Caco-2 (cell line): ENCODE results near the gene GOLGA8O. TPM values are rescaled to one million over a fixed set of nuclear protein-coding genes. Genes with fewer than 3 reads are reported as not detected.
"Not testable (repeated sequence)": the region's sequence is repeated elsewhere in the genome, so short reads cannot be mapped to it uniquely, and the experiment has no call there.

Experiments used
- Bru-seq: library from RNA; stranded (reverse); fragments of 400-500 nt; gene quantifications from one replicate; lab custom pipeline; 2021; lab: Mats Ljungman, UMichigan
- BruChase-seq, 2 experiments: library from RNA; stranded (reverse); fragments of 400-500 nt; gene quantifications; one replicate each; lab custom pipeline; 2021; lab: Mats Ljungman, UMichigan
- BruUV-seq: library from RNA; stranded (reverse); fragments of 400-500 nt; replicated peaks from 2 replicates; lab custom pipeline; 2021; lab: Mats Ljungman, UMichigan
- CTCF ChIA-PET: fragments of 300-600 bp; sonication (Branson Sonifier 250); formaldehyde crosslinking; loops from one replicate; lab custom pipeline; 2022; ENCODE audit warnings: antibody characterized with exemption; lab: Charles Lee
- POLR2A ChIA-PET: fragments of 300-600 bp; sonication (Branson Sonifier 250); formaldehyde crosslinking; loops from one replicate; lab custom pipeline; 2022; ENCODE audit warnings: antibody characterized with exemption; lab: Charles Lee
- DNase-seq, 2 experiments: peaks; one replicate each; pipeline versions ENCODE4 v3.0.0 to v3.0.0-alpha.2; 2020 to 2022
- H3K27me3 ChIP-seq: replicated peaks from 2 replicates; pipeline ENCODE4 v1.6.0; 2011; ENCODE audit warnings: low read length; ENCODE audit not compliant: control insufficient read depth, insufficient read depth
- H3K36me3 ChIP-seq: 2 replicates; pipeline ENCODE4 v1.5.1; 2011; ENCODE audit warnings: low read length; ENCODE audit not compliant: control insufficient read depth, insufficient read depth
- H3K4me1 ChIP-seq: fragments of 250-450 bp; sonication (Bioruptor Pico); 2 replicates; pipeline ENCODE4 v1.5.1; 2020; ENCODE audit warnings: mild to moderate bottlenecking
- H3K4me3 ChIP-seq: 2 replicates; pipeline ENCODE4 v1.5.1; 2011; ENCODE audit warnings: low read depth, mild to moderate bottlenecking, control low read depth, low read length
- H3K9me3 ChIP-seq: fragments of 250-450 bp; sonication (Bioruptor Pico); 2 replicates; pipeline ENCODE4 v1.5.1; 2020; ENCODE audit warnings: mild to moderate bottlenecking, moderate library complexity
- H3K27ac Mint-ChIP-seq: one replicate; pipeline ENCODE4 v1.8.0; 2022; ENCODE audit warnings: mixed read lengths; ENCODE audit not compliant: unreplicated experiment
- H3K27me3 Mint-ChIP-seq: one replicate; pipeline ENCODE4 v1.8.0; 2022; ENCODE audit warnings: mixed read lengths; ENCODE audit not compliant: insufficient read depth, unreplicated experiment
- H3K36me3 Mint-ChIP-seq: one replicate; pipeline ENCODE4 v1.8.0; 2022; ENCODE audit warnings: mild to moderate bottlenecking, mixed read lengths; ENCODE audit not compliant: insufficient read depth, unreplicated experiment
- H3K4me1 Mint-ChIP-seq: one replicate; pipeline ENCODE4 v1.8.0; 2022; ENCODE audit warnings: low read depth, mixed read lengths; ENCODE audit not compliant: unreplicated experiment
- H3K4me3 Mint-ChIP-seq: one replicate; pipeline ENCODE4 v1.8.0; 2022; ENCODE audit warnings: mild to moderate bottlenecking, moderate library complexity, mixed read lengths; ENCODE audit not compliant: unreplicated experiment
- H3K9me3 Mint-ChIP-seq: one replicate; pipeline ENCODE4 v1.8.0; 2022; ENCODE audit warnings: mixed read lengths; ENCODE audit not compliant: unreplicated experiment
- intact Hi-C: fragments of 100-400 bp; cut with micrococcal nuclease; formaldehyde crosslinking; loops from one replicate; pipeline ENCODE4 v1.10.0; 2022; ENCODE audit not compliant: unreplicated experiment
- long read RNA-seq: library from polyadenylated mRNA; stranded (forward); transcript quantifications from one replicate; pipeline ENCODE4 v2.0.0, GENCODE V29; 2022
- total RNA-seq: library from RNA; stranded (reverse); gene quantifications from 2 replicates; pipeline ENCODE4 v1.2.3, GENCODE V29; 2022

Gene GOLGA8O, protein sequence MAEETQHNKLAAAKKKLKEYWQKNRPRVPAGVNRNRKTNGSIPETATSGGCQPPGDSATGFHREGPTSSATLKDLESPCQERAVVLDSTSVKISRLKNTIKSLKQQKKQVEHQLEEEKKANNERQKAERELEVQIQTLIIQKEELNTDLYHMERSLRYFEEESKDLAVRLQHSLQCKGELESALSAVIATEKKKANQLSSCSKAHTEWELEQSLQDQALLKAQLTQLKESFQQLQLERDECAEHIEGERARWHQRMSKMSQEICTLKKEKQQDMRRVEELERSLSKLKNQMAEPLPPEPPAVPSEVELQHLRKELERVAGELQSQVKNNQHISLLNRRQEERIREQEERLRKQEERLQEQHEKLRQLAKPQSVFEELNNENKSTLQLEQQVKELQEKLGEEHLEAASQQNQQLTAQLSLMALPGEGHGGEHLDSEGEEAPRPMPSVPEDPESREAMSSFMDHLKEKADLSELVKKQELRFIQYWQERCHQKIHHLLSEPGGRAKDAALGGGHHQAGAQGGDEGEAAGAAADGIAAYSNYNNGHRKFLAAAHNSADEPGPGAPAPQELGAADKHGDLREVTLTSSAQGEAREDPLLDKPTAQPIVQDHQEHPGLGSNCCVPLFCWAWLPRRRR
- total RNA-seq: not detected in 2 replicates
- not detected for Bru-seq, nascent RNA
- BruChase-seq, experiment 1, labeled RNA remaining after a 2-hour chase: percentile 2 among the genes with signal in this experiment
- percentile 7 among the genes with signal in this experiment for BruChase-seq, experiment 2, labeled RNA remaining after a 6-hour chase
- long read RNA-seq: 0 reads

- H3K36me3 Mint-ChIP-seq, POLR2A ChIA-PET, DNase-seq, H3K27me3 ChIP-seq, intact Hi-C loops, H3K4me3 Mint-ChIP-seq, H3K36me3 ChIP-seq, H3K4me3 ChIP-seq, H3K27ac Mint-ChIP-seq, H3K9me3 ChIP-seq, H3K27me3 Mint-ChIP-seq, H3K4me1 Mint-ChIP-seq, CTCF ChIA-PET, H3K9me3 Mint-ChIP-seq, BruUV-seq, H3K4me1 ChIP-seq: not testable (repeated sequence)
These were observed at the start of gene GOLGA8O for GRCh38 chr15:32455534-32455933. Gene GOLGA8O, minus strand, starts transcription at chr15:32455634. Its CDS starts 98 bp downstream, at chr15:32455536.

GRCh38 chr15:32504152-32504811, 48.8 kb upstream of the GOLGA8O start:
- H3K4me1 ChIP-seq, H3K9me3 Mint-ChIP-seq, intact Hi-C loops, H3K27ac Mint-ChIP-seq, BruUV-seq, H3K9me3 ChIP-seq, H3K4me3 Mint-ChIP-seq, CTCF ChIA-PET, H3K4me1 Mint-ChIP-seq, H3K27me3 Mint-ChIP-seq, H3K36me3 Mint-ChIP-seq, DNase-seq, H3K27me3 ChIP-seq, H3K4me3 ChIP-seq, H3K36me3 ChIP-seq, POLR2A ChIA-PET: not testable (repeated sequence)

- H3K4me3 Mint-ChIP-seq, H3K27me3 Mint-ChIP-seq, CTCF ChIA-PET: not testable (repeated sequence)
These were observed 47.5 kb upstream of the GOLGA8O start for GRCh38 chr15:32502946-32503345.

GRCh38 chr15:32492768-32493167, 37.3 kb upstream of the GOLGA8O start:
- H3K27me3 ChIP-seq, H3K4me3 Mint-ChIP-seq, POLR2A ChIA-PET, H3K4me3 ChIP-seq, H3K36me3 Mint-ChIP-seq, DNase-seq, CTCF ChIA-PET, H3K9me3 Mint-ChIP-seq, H3K36me3 ChIP-seq, BruUV-seq, H3K27me3 Mint-ChIP-seq, intact Hi-C loops, H3K27ac Mint-ChIP-seq, H3K4me1 Mint-ChIP-seq, H3K4me1 ChIP-seq, H3K9me3 ChIP-seq: not testable (repeated sequence)

More at GRCh38 chr15:32502946-32503345, 47.5 kb upstream of the GOLGA8O start:
- H3K36me3 ChIP-seq, H3K36me3 Mint-ChIP-seq, BruUV-seq, intact Hi-C loops, H3K4me1 ChIP-seq, H3K27ac Mint-ChIP-seq, H3K9me3 Mint-ChIP-seq, H3K4me3 ChIP-seq, DNase-seq, H3K9me3 ChIP-seq, POLR2A ChIA-PET, H3K27me3 ChIP-seq, H3K4me1 Mint-ChIP-seq: not testable (repeated sequence)

- H3K9me3 Mint-ChIP-seq, BruUV-seq, intact Hi-C loops, H3K4me1 ChIP-seq, H3K4me3 Mint-ChIP-seq, H3K27ac Mint-ChIP-seq, H3K36me3 Mint-ChIP-seq, H3K27me3 Mint-ChIP-seq, H3K9me3 ChIP-seq, DNase-seq, POLR2A ChIA-PET, H3K4me3 ChIP-seq, H3K4me1 Mint-ChIP-seq, H3K27me3 ChIP-seq, H3K36me3 ChIP-seq, CTCF ChIA-PET: not testable (repeated sequence)
These were observed 31.0 kb upstream of the GOLGA8O start for GRCh38 chr15:32486474-32486873.

DNA sequence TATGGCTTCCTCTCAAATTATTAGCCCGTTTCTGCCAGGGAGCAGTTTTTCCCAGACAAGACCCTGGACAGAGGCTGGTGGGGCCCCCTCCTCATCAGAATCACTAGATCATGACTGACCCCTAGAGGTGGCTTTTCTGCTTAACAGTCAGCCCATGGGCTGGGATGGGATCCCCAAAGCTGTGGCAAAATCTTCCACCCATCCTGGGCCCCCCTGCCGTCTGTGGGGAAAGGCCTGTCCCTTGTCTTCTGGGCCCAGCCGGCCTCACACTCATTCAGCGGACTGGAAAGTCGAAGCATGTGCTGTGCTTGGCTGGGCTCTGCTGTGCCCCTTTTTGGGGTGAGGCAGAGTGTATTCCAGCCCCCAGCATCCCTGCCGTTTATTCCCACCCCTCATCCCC, 27.9 kb upstream of the GOLGA8O start:
- H3K27ac Mint-ChIP-seq, POLR2A ChIA-PET, H3K27me3 ChIP-seq, H3K9me3 Mint-ChIP-seq, H3K27me3 Mint-ChIP-seq, H3K4me3 ChIP-seq, DNase-seq, H3K36me3 Mint-ChIP-seq, CTCF ChIA-PET, H3K36me3 ChIP-seq, H3K4me1 Mint-ChIP-seq, H3K4me1 ChIP-seq, BruUV-seq, H3K9me3 ChIP-seq, intact Hi-C loops, H3K4me3 Mint-ChIP-seq: not testable (repeated sequence)
